Measurements from ENCODE around the gene NCEH1.
"Not testable (repeated sequence)": the region's sequence is repeated elsewhere in the genome, so short reads cannot be mapped to it uniquely, and the experiment has no call there.

NCEH1 gene

DNA sequence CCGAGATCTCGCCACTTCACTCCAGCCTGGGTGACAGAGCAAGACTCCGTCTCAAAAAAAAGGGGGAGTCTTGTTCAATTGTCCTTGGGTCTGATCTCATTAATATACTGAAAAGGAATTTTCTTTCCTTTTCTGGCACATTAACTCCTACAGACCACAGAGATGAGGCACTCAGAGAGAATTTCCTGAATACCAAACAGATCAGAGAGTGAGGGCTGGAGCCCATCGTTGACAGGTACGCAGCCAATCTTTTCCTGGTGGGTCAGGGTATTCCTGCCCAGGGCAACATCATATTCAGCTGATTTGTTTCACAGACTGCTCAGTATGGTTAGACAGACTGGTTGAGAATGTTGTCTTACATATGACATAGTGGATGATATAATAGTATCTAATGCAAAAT is 104.8 kb downstream of the NCEH1 start:
- DNase-seq = no peak

DNA sequence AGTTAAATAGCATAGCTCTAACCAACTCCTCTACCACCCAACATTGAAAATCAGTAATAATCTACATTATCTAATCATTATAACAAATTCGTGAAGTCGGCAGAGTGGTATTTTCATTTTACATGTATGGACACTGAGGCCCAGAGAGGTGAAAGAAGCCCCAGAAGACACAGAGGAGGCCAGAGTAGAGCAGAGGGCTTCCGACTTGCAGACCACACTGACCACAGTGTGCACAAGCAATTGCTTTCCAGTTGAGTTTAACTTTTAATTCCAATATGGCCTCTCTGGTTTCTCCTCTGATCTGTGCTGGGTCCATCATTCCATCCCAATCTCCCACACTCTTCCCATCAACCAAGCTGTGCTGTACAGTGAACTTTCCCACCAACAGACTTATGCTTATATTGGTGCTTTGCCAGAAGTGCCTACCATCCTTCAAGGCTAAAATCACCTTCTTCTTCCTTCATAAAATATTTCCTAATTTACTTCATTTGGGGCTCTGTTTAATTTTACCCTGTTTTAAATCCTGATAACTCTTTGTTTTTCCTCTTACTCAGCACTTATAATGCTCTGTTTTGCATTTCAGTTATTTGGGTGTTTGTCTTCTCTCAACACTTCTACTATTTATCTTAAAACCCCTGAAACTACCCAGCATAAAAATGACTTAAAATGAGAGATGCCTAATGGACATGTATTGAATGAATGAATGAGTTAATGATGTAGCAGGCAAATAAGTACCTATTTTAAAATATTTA is 105.8 kb downstream of the NCEH1 start:
- no peak for DNase-seq

DNA sequence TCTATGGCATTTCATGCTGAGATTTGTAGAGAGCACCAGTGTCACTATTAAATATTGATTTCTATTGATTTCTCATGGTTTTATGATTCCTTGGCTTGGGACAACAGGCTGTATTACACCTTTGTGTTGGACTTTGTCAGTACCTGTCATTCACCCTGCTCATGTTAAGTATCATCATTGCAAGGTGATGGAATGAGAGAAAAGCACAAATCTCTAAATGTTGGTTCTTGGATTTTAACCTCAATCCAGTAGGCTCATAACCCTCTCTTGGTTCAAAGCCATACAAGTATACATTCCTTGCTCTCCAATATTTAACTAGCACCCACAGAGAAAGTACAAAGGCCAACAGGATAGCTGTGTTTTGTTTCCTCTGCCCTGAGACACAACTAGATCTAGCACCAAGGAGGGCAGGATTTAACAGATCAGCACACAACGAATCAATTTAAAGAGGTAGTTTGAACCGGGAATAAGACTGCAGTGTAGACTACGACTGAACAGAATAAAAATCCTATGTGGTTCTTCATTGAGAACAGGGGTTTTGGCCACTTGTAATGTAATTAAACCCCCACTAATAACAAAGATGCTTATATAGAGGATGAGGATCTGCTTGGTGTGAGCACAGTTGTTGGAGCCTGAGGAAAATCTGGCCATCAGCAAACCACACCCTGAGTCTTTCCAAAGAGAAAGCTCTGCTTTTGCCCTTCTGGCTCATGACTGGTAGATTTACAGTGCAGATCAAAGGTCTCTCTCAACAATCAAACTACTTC is 109.6 kb downstream of the NCEH1 start:
- DNase-seq = no peak

DNA sequence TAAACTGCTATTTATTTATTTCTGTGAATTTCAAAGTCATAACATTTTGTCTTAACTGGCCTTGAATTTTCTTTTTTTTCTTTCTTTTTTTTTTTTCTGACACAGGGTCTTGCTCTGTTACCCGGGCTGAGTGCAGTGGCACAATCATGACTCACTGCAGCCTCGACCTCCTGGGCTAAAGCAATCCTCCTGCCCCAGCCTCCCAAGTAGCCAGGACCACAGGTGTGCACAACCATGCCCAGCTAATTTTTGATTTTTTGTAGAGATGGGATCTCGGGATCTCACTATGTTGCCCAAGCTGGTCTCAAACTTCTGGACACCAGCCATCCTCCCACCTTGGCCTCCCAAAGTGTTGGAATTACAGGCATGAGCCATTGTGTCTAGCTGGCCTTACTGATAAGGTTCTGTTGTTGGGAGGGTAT is 110.2 kb downstream of the NCEH1 start:
- DNase-seq = no peak

DNA sequence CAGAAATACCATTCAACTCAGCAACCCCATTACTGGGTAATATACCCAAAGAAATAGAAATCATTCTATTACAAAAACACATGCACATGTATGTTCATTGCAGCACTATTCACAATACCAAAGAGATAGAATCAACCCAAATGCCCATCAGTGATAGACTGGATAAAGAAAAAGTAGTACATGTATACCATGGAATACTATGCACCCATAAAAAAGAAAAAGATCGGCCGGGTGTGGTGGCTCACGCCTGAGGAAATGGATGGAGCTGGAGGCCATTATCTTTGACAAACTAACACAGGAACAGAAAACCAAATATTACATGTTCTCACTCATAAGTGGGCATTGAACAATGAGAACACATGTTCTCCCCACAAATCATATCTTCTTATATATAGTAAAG is 112.0 kb downstream of the NCEH1 start:
- no peak for DNase-seq

DNA sequence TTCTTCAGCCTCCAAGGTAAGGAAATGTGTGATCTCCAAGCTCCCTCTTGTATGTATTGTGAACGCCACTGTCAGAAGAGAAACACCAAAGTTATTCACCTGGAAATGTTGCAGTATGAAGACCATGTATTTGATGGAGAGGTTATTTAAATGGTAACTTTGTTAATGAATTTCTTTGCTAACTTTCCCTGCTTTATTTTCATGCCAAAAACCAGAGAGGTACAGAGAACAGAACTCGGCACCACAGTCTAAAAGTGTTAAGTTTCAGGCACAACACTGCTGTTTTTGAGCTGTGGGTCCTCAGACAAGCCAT is 114.5 kb downstream of the NCEH1 start:
- no peak for DNase-seq

DNA sequence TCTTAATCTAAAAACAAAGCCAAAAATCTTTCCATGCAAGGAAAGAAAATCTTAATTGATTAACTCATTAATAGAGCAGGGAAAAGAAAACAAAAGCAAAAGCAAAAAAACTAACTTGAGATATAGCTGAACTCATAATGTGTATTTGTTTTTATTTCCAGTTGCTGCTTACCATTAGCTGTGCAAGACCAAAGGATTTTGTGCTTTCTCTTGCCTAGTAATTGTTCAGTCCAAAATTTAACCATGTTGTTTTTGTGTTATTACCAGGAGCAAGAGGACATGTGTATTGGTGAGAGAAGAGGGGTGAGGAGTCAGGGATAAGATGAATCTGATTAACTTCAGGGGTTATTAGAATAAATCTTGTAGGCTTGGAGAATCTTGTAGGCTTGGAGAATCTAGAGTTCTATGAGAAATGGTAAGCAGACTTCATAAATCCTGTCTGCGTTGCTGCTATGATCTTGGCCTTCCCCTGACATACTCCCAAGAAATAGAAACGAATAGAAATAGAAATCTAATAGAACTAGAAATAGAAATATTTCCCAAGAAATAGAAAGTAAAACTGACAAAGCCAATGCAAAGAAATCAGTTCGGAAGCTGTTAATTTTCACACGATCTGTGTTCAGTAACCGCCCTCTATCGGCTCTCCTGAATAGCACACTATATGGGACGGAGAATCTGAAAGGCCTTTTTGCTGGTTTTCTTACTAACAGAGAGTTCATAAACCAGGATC is 115.0 kb downstream of the NCEH1 start:
- DNase-seq = peak; percentile 67

DNA sequence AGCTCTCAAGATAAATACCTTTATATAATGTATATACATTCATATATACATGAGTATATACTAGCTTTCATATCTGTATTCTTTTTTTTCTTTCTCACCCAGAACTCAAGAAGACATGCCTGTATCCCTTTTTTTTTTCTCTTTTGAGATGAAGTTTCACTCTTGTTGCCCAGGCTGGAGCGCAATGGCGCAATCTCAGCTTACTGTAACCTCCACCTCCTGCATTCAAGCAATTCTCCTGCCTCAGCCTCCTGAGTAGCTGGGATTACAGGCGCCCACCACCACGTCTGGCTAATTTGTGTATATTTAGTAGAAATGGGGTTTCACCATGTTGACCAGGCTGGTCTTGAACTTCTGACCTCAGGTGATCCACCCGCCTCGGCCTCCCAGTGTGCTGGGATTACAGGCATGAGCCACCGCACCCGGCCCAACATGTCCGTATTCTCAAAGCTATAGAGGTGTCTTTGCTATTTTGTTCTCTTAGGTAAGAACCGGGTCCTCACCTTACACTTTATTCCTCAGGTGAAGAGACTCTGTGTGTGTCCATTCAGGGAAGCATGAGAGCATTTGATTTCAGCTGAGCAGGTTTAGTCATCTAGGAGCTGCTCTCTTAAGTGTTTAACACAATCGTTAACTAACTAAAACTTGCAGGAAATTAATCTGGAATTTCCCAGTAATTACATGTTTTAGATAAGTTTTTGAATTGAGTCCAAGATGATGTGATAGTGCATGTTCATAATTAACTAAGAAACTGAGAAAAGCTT is 115.8 kb downstream of the NCEH1 start:
- DNase-seq = not testable (repeated sequence)

DNA sequence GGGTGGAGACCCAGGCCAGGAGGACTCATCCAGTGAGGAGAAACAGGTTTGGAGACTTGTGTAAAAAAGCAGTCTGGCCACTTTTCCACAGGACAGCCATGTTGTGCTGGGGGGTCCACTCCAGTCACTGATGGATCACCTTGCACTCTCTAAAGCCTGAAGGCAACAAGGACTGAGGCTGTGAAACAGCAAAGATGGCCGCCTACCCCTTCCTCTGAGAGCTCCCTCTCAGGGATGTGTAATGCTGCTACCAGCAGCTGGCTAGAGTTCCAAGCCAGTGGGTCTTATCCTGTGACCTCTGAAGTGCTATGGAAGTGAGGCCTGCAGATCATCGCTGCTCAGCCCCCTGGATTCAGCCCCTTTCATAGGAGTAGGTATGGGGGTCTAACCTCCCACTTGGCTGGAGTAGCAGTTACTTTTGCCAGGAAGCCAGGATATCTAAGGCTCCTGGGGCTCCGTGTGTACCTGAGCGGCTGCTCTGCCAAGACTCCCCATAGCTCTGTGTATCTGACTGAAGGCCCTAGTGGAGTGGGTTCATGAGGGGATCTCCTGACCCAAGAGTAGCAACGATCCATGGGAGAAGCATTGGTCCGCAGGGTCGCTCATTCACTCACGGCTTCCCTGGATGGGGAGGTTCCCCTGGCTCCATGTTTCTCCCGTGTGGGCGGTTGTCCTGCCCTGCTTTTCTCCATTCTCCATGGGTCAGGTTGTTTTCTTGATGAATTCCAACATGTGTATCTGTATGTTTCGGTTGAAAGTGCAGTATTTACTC is 117.8 kb downstream of the NCEH1 start:
- no peak for DNase-seq

DNA sequence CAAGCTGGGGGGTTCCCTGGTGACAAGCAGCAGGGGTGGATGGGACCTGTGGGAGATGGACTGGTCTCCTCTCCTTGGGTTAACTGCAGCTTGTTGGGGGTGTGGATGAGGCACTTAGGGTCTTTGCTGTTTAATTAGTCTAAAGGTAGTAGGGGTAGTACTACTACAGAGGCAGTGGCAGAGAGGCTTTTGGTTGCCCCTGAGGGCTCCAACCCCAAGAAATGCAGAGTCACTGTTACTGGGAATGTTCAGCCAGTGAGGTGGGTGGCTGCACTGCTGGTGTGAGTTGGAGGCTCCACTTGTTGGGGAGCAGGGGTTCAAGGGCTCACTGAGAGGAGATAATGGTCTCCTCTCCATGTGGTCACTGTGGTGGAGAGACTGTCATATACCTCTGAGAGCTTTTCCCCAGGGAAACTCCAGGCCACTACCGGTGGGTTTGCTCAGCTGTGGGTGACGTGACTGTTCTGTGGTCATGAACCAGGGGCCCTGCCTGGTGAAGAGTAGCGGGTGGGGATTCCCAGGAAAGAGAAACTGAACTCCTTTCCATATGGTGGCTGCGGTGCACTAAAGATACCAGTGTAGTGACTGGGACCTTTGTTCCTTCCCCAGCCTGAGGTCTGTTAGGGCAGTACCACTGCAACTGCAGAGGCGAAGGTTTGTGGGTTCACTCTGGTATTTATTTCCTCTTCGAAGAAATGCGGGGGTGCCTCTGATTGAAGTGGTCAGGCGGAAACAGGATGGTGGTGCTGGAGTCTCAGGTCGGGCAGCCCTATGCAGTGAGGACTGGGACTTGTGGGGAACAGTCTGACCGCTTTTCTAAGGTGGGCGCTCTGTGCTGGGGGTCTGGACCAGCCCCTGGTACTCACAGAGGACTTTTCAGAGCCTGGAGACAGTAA is 118.7 kb downstream of the NCEH1 start:
- DNase-seq = peak; percentile 47

DNA sequence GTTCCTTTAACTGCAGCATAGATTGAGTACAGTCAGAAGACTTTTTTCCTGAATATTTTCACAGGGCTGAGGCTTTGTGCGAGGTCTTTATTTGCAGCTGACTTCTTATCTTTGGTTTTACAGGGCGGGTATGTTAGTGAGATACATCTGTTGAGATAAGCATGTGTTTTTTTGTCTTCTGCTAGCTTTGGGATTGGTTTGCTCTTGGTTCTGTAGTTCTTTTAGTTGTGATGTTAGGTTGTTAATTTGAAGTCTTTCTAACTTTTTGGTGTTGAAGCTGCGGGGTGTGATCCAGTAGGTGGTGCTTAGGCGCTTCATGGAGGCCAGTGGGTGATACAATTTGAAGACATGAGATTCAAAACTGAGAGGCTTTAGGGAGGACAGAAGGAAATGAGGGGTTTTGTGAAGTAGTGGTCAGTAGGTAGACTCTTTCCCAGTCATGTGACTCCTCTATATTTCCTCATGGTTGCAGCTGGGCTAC is 119.7 kb downstream of the NCEH1 start:
- DNase-seq = no peak

DNA sequence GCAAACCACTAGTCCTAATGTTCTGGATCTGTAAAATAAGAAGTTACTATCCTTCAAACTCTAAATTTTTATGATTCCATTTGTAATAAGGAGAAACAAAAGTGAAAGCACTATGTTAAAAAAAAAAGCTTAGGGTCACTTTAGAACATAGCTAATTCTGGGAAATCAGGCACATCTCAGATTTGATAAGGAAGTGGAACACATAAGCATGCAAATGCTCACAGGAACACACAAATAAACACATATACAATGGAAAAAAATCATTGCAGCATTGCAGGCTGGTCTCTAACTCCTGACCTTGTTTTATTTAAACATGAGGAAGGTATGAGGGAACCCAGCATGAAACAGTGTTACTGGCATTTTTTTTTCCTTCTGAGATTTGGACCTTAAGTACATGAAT is 124.4 kb downstream of the NCEH1 start:
- DNase-seq = no peak

DNA sequence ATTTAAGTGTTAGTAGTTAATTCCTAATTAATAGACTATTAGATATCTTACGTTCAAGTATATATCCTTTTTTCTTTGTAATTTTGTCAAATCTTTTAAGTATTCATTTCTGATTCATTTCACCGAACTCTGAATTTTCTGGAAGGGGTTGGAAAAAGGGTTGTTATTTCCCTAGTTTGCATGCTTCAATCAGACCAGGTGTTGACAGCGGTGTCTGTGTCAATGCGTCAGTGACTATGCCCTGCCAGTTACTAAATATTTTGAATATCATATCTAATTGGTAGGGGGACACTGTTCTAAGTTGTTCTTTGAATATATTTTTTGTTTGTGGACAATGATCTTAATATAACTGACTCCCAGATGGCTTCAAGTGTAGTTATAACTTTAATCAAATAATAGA is 124.9 kb downstream of the NCEH1 start:
- DNase-seq = no peak

DNA sequence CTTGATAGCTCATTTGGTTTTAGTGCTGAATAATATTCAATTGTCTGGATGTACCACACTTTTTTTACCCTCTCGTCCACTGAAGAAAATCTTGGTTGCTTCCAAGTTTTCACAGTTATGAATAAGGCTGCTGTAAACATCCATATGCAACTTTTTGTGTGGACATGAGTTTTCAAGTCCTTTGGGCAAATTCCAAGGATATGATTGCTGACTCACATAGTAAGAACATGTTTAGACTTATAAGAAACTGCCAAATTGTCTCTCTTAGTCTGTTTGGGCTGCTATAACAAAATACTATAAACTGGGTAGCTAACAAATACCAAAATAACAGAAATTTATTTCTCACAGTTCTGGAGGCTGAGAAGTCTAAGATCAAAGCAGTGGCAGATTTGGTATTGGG is 128.2 kb downstream of the NCEH1 start:
- no peak for DNase-seq

DNA sequence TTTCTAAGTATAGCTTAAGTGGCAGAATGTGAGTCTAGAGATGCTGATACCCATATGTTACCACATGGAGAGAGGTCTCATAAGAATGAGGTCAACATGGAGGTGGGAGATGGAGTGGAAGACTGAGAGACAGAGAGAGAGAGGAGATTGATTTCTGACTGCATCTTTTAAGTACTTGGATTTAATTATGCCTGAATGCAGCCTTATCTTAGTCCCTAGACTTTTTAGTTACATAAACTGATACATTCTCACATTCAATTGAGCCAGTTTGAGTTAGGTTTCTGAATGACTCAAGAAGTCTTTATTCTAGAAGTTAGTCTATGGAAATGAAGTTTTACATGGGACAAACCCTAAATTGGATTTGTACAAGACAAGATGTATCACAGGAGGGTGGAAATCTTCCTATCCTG is 129.1 kb downstream of the NCEH1 start:
- DNase-seq = no peak

DNA sequence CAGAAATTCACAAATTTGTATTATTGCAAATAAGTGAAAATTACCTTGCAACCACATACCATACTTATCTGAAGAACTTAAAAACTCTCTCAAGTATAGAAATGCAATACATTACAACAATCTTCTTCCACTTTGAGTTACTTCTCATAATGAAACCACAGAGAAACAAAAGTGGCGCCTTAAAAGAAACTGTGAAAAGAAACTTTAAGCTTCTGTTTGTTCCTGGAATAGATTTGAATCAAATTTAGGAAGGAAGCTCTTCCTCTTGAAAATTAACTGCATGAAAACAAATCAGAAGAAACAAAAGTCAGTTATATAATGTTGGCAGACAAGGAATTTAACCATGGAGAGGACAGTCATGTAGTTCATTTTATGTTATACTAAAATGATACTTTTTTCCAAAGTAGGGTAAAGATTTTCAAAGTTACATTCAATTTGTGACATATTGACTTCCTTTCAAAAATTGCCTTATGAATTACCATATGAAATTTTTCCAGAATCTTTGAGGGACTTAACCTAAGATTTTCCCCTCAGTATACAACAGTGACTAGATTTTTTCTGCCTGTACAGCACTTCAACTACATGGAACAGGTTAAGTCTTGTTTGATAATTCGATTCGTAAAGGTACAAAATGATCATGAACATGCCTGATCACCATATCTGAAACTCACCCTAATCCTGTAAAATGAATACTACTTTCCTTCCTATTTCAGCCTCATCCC is 130.0 kb downstream of the NCEH1 start:
- no peak for DNase-seq
